Neural cell (in vitro differentiated cells): Measurements from ENCODE around the gene TM9SF2. TPM values are rescaled to one million over a fixed set of nuclear protein-coding genes. Genes with fewer than 3 reads are reported as not detected.

Experiments
- H2AFZ ChIP-seq: fragments of 200-600, 300-800 bp; sonication (generic), shearing (Covaris generic); 2 replicates; pipeline ENCODE4 v1.6.0; 2014; ENCODE audit warnings: low read depth, mild to moderate bottlenecking, antibody characterized with exemption, low read length, moderate library complexity
- H3F3A ChIP-seq: fragments of 200-600 bp; shearing (Covaris generic); 2 replicates; pipeline ENCODE4 v1.6.1; 2016; ENCODE audit warnings: mild to moderate bottlenecking, moderate library complexity, mixed read lengths, antibody characterized with exemption, low read length; ENCODE audit not compliant: insufficient read depth, poor library complexity, severe bottlenecking
- H3K27ac ChIP-seq: fragments of 200-600, 300-800 bp; sonication (generic), shearing (Covaris generic); 2 replicates; pipeline ENCODE4 v1.5.1; 2014; ENCODE audit warnings: mild to moderate bottlenecking, low read length, moderate library complexity
- H3K27me3 ChIP-seq: fragments of 300-800, 200-600 bp; sonication (generic), shearing (Covaris generic); 2 replicates; pipeline ENCODE4 v1.6.0; 2014; ENCODE audit warnings: mild to moderate bottlenecking, low read depth, low read length, moderate library complexity; ENCODE audit not compliant: insufficient read depth
- H3K36me3 ChIP-seq: fragments of 300-800, 200-600 bp; sonication (generic), shearing (Covaris generic); 2 replicates; pipeline ENCODE4 v1.5.1; 2014; ENCODE audit warnings: mild to moderate bottlenecking, antibody characterized with exemption, low read length, moderate library complexity; ENCODE audit not compliant: insufficient read depth
- H3K4me2 ChIP-seq: fragments of 300-800, 200-600 bp; sonication (generic), shearing (Covaris generic); 2 replicates; pipeline ENCODE4 v1.6.0; 2014; ENCODE audit warnings: mild to moderate bottlenecking, low read length
- H3K4me3 ChIP-seq: fragments of 300-800, 200-600 bp; sonication (generic), shearing (Covaris generic); 2 replicates; pipeline ENCODE4 v1.5.1; 2014; ENCODE audit warnings: mild to moderate bottlenecking, low read length, moderate library complexity
- H3K79me2 ChIP-seq: fragments of 200-600 bp; shearing (Covaris generic); replicated peaks from 2 replicates; pipeline ENCODE4 v1.6.0; 2014; ENCODE audit warnings: mild to moderate bottlenecking, low read length, moderate library complexity; ENCODE audit not compliant: insufficient read depth
- H3K9ac ChIP-seq: fragments of 300-800, 200-600 bp; sonication (generic), shearing (Covaris generic); 2 replicates; pipeline ENCODE4 v1.6.1; 2016; ENCODE audit warnings: mild to moderate bottlenecking, low read length, mixed read lengths
- H3K9me2 ChIP-seq: fragments of 200-600 bp; shearing (Covaris generic); 2 replicates; pipeline ENCODE4 v1.6.1; 2016; ENCODE audit warnings: mild to moderate bottlenecking, low read length, mixed read lengths; ENCODE audit not compliant: insufficient read depth
- H3K9me3 ChIP-seq: fragments of 200-600, 300-800 bp; sonication (generic), shearing (Covaris generic); 2 replicates; pipeline ENCODE4 v1.6.1; 2016; ENCODE audit warnings: mild to moderate bottlenecking, mixed run types, low read length, moderate library complexity, mixed read lengths
- H4K20me1 ChIP-seq: fragments of 200-600 bp; shearing (Covaris generic); 2 replicates; pipeline ENCODE4 v1.6.1; 2016; ENCODE audit warnings: mild to moderate bottlenecking, mixed run types; ENCODE audit not compliant: insufficient read depth
- CTCF ChIP-seq: fragments of 450-650 bp; IDR thresholded peaks from 2 replicates; pipeline ENCODE4 v1.5.1; 2014; ENCODE audit warnings: antibody characterized with exemption, mild to moderate bottlenecking, moderate library complexity; ENCODE audit not compliant: poor library complexity, severe bottlenecking
- EP300 ChIP-seq: fragments of 450-650 bp; conservative IDR thresholded peaks from 2 replicates; pipeline ENCODE4 v1.6.1; 2014; ENCODE audit warnings: antibody characterized with exemption, mild to moderate bottlenecking, moderate library complexity; ENCODE audit not compliant: poor library complexity, severe bottlenecking
- EZH2 ChIP-seq: fragments of 200-600, 300-800 bp; shearing (Covaris generic), sonication (generic); IDR thresholded peaks from 2 replicates; pipeline ENCODE4 v1.6.1; 2014; ENCODE audit warnings: antibody characterized with exemption, low read length, borderline replicate concordance, mild to moderate bottlenecking; ENCODE audit not compliant: insufficient read depth, poor library complexity, severe bottlenecking
- MXI1 ChIP-seq: fragments of 450-650 bp; conservative IDR thresholded peaks from 2 replicates; pipeline ENCODE4 v1.6.1; 2014; ENCODE audit warnings: antibody characterized with exemption, mild to moderate bottlenecking; ENCODE audit not compliant: poor library complexity, severe bottlenecking
- POLR2AphosphoS5 ChIP-seq: IDR thresholded peaks from 2 replicates; pipeline ENCODE4 v1.6.1; 2012
- RAD21 ChIP-seq: fragments of 450-650 bp; conservative IDR thresholded peaks from 2 replicates; pipeline ENCODE4 v1.6.1; 2014; ENCODE audit warnings: antibody characterized with exemption, mild to moderate bottlenecking, moderate library complexity
- REST ChIP-seq: IDR thresholded peaks from 2 replicates; pipeline ENCODE4 v1.6.1; 2012; ENCODE audit warnings: borderline replicate concordance
- SMC3 ChIP-seq: fragments of 450-650 bp; conservative IDR thresholded peaks from 2 replicates; pipeline ENCODE4 v1.6.1; 2014; ENCODE audit warnings: antibody characterized with exemption, mild to moderate bottlenecking, moderate library complexity; ENCODE audit not compliant: poor library complexity
- TAF1 ChIP-seq: IDR thresholded peaks from 2 replicates; pipeline ENCODE4 v1.6.1; 2012; ENCODE audit warnings: low read depth
- polyA plus RNA-seq: library from polyadenylated mRNA; depleted of rRNA; stranded (reverse); fragments of >200 nt; gene quantifications from 2 replicates; pipeline ENCODE4 v1.2.3, GENCODE V29; 2014

Gene TM9SF2
- polyA plus RNA-seq, 1 donor from 2014 or later, result 128 TPM

- Histone ChIP-seq H3K4me3 (no peak overlapping the region), H3K79me2 (no peaks in the 10 kb centered on the region), H2AFZ (no peak overlapping the region)
Measured at GRCh38 chr13:99495466-99496183, 5.6 kb upstream of the TM9SF2 start.

More at GRCh38 chr13:99495466-99496183, 5.6 kb upstream of the TM9SF2 start:
- Histone ChIP-seq H3K4me2 (no peak overlapping the region), H3K9me2 (no peaks in the 10 kb centered on the region), H3K27ac (no peak overlapping the region), H3K36me3 (no peaks in the 10 kb centered on the region), H4K20me1 (no peaks in the 10 kb centered on the region), H3K27me3 (no peaks in the 10 kb centered on the region), H3F3A (no peaks in the 10 kb centered on the region), H3K9ac (no peak overlapping the region), H3K9me3 (peaks cover 2% of the 10 kb centered on the region)
- TF ChIP-seq REST, result no peak
- TF ChIP-seq RAD21, result no peak
- TF ChIP-seq EZH2, result no peak
- TF ChIP-seq CTCF, result no peak
- TF ChIP-seq SMC3, result no peak
- no peak for TF ChIP-seq POLR2AphosphoS5
- TF ChIP-seq TAF1, result no peak
- no peak for TF ChIP-seq MXI1
- TF ChIP-seq EP300, result no peak
